DOHH2 (cell line): Measurements from ENCODE around the gene RNMT.

Experiments used
- H3F3A ChIP-seq: fragments of 200-600 bp; sonication (generic), shearing (Covaris generic); 2 replicates; pipeline ENCODE4 v1.6.0; 2016; ENCODE audit warnings: antibody characterized with exemption, mild to moderate bottlenecking; ENCODE audit not compliant: control insufficient read depth, insufficient read depth
- H3K27ac ChIP-seq: fragments of 200-600 bp; sonication (generic); 2 replicates; pipeline ENCODE4 v1.5.1; 2014; ENCODE audit warnings: low read depth, mild to moderate bottlenecking, low read length, moderate library complexity
- H3K27me3 ChIP-seq: fragments of 200-600 bp; sonication (generic); 2 replicates; pipeline ENCODE4 v1.6.1; 2014; ENCODE audit warnings: mild to moderate bottlenecking, low read length, mixed read lengths; ENCODE audit not compliant: control insufficient read depth
- H3K36me3 ChIP-seq: fragments of 200-600 bp; sonication (generic); 2 replicates; pipeline ENCODE4 v1.6.1; 2014; ENCODE audit warnings: mild to moderate bottlenecking, low read length, moderate library complexity, mixed read lengths; ENCODE audit not compliant: control insufficient read depth
- H3K4me1 ChIP-seq: fragments of 200-600 bp; sonication (generic); 2 replicates; pipeline ENCODE4 v1.6.1; 2014; ENCODE audit warnings: mild to moderate bottlenecking, low read length, mixed read lengths; ENCODE audit not compliant: control insufficient read depth
- H3K4me2 ChIP-seq: fragments of 200-600 bp; sonication (generic); 2 replicates; pipeline ENCODE4 v1.6.0; 2014; ENCODE audit warnings: mild to moderate bottlenecking, low read length, moderate library complexity
- H3K4me3 ChIP-seq: fragments of 200-600 bp; sonication (generic); 2 replicates; pipeline ENCODE4 v1.5.1; 2014; ENCODE audit warnings: mild to moderate bottlenecking, low read length, mixed read lengths
- H3K79me2 ChIP-seq: fragments of 200-600 bp; sonication (generic); 2 replicates; pipeline ENCODE4 v1.6.1; 2014; ENCODE audit warnings: mild to moderate bottlenecking, low read length, mixed read lengths; ENCODE audit not compliant: control insufficient read depth
- H3K9me2 ChIP-seq: fragments of 200-600 bp; sonication (generic); replicated peaks from 2 replicates; pipeline ENCODE4 v1.6.1; 2014; ENCODE audit warnings: mild to moderate bottlenecking, low read length, mixed read lengths; ENCODE audit not compliant: control insufficient read depth
- H3K9me3 ChIP-seq: fragments of 200-600 bp; sonication (generic); 2 replicates; pipeline ENCODE4 v1.6.1; 2014; ENCODE audit warnings: antibody characterized with exemption, low read length, mixed read lengths; ENCODE audit not compliant: control insufficient read depth, insufficient read depth
- H4K20me1 ChIP-seq: fragments of 200-600 bp; sonication (generic); 2 replicates; pipeline ENCODE4 v1.6.0; 2014; ENCODE audit warnings: low read depth, mild to moderate bottlenecking, antibody characterized with exemption, low read length, moderate library complexity; ENCODE audit not compliant: control insufficient read depth, insufficient read depth
- EZH2phosphoT487 ChIP-seq: fragments of 200-600 bp; sonication (generic); IDR thresholded peaks from 2 replicates; pipeline ENCODE4 v1.6.1; 2017; ENCODE audit warnings: borderline replicate concordance, mild to moderate bottlenecking, antibody characterized with exemption, low read length, moderate library complexity, mixed read lengths
- TF ChIP-seq, protein P1 (sequence below): fragments of 200-600 bp; sonication (generic); IDR thresholded peaks from one replicate; pipeline ENCODE4 v1.5.1; 2014; ENCODE audit warnings: antibody characterized with exemption, mild to moderate bottlenecking, low read depth, low read length; ENCODE audit not compliant: poor library complexity, severe bottlenecking

Gene RNMT

DNA sequence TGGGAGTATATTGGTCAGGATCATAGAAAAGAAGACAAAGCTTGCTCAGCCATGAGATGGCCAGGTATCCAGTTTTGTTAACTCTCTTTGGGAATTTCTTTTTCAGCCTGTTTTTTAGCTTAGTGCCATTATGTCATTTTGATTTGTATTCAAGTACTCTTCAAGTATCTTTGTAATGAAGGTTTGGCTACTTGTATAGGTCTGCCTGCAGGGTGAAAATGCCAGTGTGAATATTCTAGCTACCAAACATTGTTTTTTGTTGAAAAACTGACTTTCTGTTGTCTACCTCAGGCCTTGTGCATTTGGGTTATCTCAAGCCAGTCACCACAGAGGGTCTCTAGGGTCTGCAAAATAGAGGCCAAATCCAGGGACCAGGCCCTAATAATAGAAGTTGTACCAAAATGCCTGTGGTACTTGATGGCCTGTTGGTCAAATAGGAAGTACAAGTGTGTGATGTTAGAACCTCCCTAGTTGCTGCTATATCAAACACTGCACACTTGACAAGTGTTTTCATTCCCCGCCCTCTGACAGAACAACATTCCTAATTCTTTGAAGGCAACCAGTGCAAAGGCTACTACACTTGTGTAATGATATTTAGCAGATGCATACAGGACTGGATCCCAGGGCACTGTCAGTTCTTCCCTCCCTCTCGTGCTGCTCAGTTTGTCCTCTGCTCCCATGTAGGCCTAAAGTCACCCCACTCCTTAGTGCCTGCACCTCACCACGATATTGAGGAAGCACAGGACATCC, 36.4 kb downstream of the RNMT start:
- no peak overlapping the region for H3K27ac ChIP-seq
- no peaks in the 10 kb centered on the region for H3K9me3 ChIP-seq
- no peak overlapping the region for H3K4me2 ChIP-seq
- no peaks in the 10 kb centered on the region for H3K27me3 ChIP-seq
- TF ChIP-seq, protein P1, sequence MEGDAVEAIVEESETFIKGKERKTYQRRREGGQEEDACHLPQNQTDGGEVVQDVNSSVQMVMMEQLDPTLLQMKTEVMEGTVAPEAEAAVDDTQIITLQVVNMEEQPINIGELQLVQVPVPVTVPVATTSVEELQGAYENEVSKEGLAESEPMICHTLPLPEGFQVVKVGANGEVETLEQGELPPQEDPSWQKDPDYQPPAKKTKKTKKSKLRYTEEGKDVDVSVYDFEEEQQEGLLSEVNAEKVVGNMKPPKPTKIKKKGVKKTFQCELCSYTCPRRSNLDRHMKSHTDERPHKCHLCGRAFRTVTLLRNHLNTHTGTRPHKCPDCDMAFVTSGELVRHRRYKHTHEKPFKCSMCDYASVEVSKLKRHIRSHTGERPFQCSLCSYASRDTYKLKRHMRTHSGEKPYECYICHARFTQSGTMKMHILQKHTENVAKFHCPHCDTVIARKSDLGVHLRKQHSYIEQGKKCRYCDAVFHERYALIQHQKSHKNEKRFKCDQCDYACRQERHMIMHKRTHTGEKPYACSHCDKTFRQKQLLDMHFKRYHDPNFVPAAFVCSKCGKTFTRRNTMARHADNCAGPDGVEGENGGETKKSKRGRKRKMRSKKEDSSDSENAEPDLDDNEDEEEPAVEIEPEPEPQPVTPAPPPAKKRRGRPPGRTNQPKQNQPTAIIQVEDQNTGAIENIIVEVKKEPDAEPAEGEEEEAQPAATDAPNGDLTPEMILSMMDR = no peak
- TF ChIP-seq EZH2phosphoT487 = no peak
- H4K20me1 ChIP-seq = no peaks in the 10 kb centered on the region
- peaks cover 12% of the 10 kb centered on the region for H3K36me3 ChIP-seq
- H3K4me3 ChIP-seq = no peak overlapping the region
- H3F3A ChIP-seq = no peaks in the 10 kb centered on the region
- no peaks in the 10 kb centered on the region for H3K4me1 ChIP-seq
- H3K79me2 ChIP-seq = no peaks in the 10 kb centered on the region
- H3K9me2 ChIP-seq = no peaks in the 10 kb centered on the region

DNA sequence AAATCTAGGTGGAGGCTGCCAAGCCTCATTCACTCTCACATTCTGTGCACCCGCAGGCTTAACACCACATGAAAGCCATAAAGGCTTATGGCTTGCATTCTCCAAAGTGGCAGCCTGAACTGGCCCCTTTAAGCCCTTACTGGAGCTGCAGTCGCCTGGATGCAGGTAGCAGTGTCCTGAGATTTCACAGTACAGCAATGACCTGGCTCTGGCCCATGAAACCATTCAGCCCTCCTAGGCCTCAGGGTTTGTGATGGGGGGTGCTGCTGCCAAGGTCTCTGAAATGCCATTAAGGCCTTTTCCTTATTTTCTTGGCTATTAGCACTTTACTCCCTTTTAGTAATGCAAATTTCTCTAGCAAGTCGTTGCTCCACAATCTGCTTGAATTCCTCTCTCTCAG, 48.6 kb downstream of the RNMT start:
- no peaks in the 10 kb centered on the region for H3F3A ChIP-seq
- no peaks in the 10 kb centered on the region for H3K4me1 ChIP-seq
- H3K36me3 ChIP-seq = no peaks in the 10 kb centered on the region
- no peak overlapping the region for H3K27ac ChIP-seq
- no peaks in the 10 kb centered on the region for H3K9me2 ChIP-seq
- no peak overlapping the region for H3K4me2 ChIP-seq
- no peaks in the 10 kb centered on the region for H4K20me1 ChIP-seq
- TF ChIP-seq, protein P1 = no peak
- no peak for TF ChIP-seq EZH2phosphoT487
- no peaks in the 10 kb centered on the region for H3K79me2 ChIP-seq
- H3K4me3 ChIP-seq = no peak overlapping the region
- no peaks in the 10 kb centered on the region for H3K27me3 ChIP-seq
- H3K9me3 ChIP-seq = no peaks in the 10 kb centered on the region

DNA sequence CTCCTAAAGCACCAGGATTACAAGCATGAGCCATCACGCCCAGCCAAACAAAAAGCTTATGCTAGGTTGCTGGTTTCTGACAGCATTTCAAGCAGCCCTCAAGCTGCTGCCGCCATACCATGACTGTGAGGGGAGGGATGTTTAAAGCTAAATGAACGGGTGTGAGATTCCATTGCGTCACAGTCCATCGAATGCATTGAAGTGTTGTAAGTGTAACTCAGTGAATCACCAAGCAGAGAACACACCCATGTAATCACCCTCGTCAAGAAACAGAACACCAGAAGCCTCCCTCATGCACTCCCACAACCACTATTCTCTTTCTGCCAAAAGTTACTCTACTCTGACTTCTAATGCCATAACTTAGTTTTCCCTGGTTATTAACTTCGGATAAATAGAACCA, 64.7 kb downstream of the RNMT start:
- Histone ChIP-seq H3K9me3 (no peaks in the 10 kb centered on the region), H3K27me3 (no peaks in the 10 kb centered on the region), H3F3A (no peaks in the 10 kb centered on the region), H4K20me1 (no peaks in the 10 kb centered on the region), H3K79me2 (no peaks in the 10 kb centered on the region), H3K4me1 (no peaks in the 10 kb centered on the region), H3K27ac (no peak overlapping the region), H3K36me3 (no peaks in the 10 kb centered on the region), H3K9me2 (no peaks in the 10 kb centered on the region), H3K4me3 (no peak overlapping the region), H3K4me2 (no peak overlapping the region)
- TF ChIP-seq, protein P1 = no peak
- TF ChIP-seq EZH2phosphoT487 = no peak
